ENCODE data around the gene MYL11.

The MYL11 gene

GRCh38 chr16:30368122-30368791, 6.3 kb upstream of the MYL11 start:
- TF ChIP-seq TSHZ2 (CRISPR knock-in tag; IDR thresholded peaks at IDR 0.05): no peak
- no peak for TF ChIP-seq PPARA (CRISPR knock-in tag; IDR thresholded peaks at IDR 0.05; ENCODE audit: borderline replicate concordance)
- no peak for TF ChIP-seq ZFP3 (CRISPR knock-in tag; IDR thresholded peaks at IDR 0.05)
- TF ChIP-seq POU6F1 (CRISPR knock-in tag; IDR thresholded peaks at IDR 0.05; ENCODE audit: borderline replicate concordance, low read depth): no peak
- no peak for TF ChIP-seq ZNF565 (CRISPR knock-in tag; conservative IDR thresholded peaks at IDR 0.05; ENCODE audit: low read depth)
- TF ChIP-seq ESRRG (CRISPR knock-in tag; IDR thresholded peaks at IDR 0.05): no peak
- no peak for TF ChIP-seq PATZ1 (CRISPR knock-in tag; IDR thresholded peaks at IDR 0.05; ENCODE audit: borderline replicate concordance)
- TF ChIP-seq RARB (CRISPR knock-in tag; IDR thresholded peaks at IDR 0.05): no peak
- no peak for TF ChIP-seq ZNF8 (CRISPR knock-in tag; IDR thresholded peaks at IDR 0.05)
- no peak for TF ChIP-seq ZFP30 (CRISPR knock-in tag; IDR thresholded peaks at IDR 0.05)
- ATAC-seq: no peak

- ATAC-seq: no peak
- TF ChIP-seq PATZ1 (CRISPR knock-in tag; IDR thresholded peaks at IDR 0.05; ENCODE audit: borderline replicate concordance) (no peak), CSRNP3 (CRISPR knock-in tag; IDR thresholded peaks at IDR 0.05) (no peak), ZFP30 (CRISPR knock-in tag; IDR thresholded peaks at IDR 0.05) (no peak), ESRRG (CRISPR knock-in tag; IDR thresholded peaks at IDR 0.05) (no peak), TCF4 (CRISPR knock-in tag; IDR thresholded peaks at IDR 0.05; ENCODE audit: borderline replicate concordance) (no peak)
Observed at GRCh38 chr16:30368792-30369090, 5.9 kb upstream of the MYL11 start.

- ATAC-seq: no peak
- TF ChIP-seq ZC3H10 (CRISPR knock-in tag; IDR thresholded peaks at IDR 0.05) (no peak), PATZ1 (CRISPR knock-in tag; IDR thresholded peaks at IDR 0.05; ENCODE audit: borderline replicate concordance) (no peak), CSRNP3 (CRISPR knock-in tag; IDR thresholded peaks at IDR 0.05) (no peak)
Observed at GRCh38 chr16:30369091-30369937, 5.3 kb upstream of the MYL11 start.
